ENCODE measurements around the gene RNF144B.

Gene RNF144B

GRCh38 chr6:18368277-18369105 is 18.7 kb upstream of the RNF144B start:
- H4K20me1 ChIP-seq (ENCODE audit: control insufficient read depth, insufficient read depth, low read depth, low read length): no peaks in the 10 kb centered on the region
- no peaks in the 10 kb centered on the region for H3K9me2 ChIP-seq (replicated peaks; ENCODE audit: control insufficient read depth, low read length)
- no peak overlapping the region for H3K4me2 ChIP-seq (ENCODE audit: low read length)
- H3F3A ChIP-seq (ENCODE audit: control insufficient read depth, insufficient read depth): 0 out of 2 replicates have a peak, but pooled peaks cover 4% of the 10 kb centered on the region
- H3K79me2 ChIP-seq (ENCODE audit: control insufficient read depth, low read length): no peaks in the 10 kb centered on the region
- H3K36me3 ChIP-seq (ENCODE audit: control insufficient read depth, low read length): peaks cover 2% of the 10 kb centered on the region; the same call in 1 of the 2 replicates
- H3K9me3 ChIP-seq (ENCODE audit: control insufficient read depth, insufficient read depth, low read length): peaks cover 9% of the 10 kb centered on the region; the same call in 1 of the 2 replicates
- no peak overlapping the region for H3K4me3 ChIP-seq (ENCODE audit: low read length)
- TF ChIP-seq EZH2phosphoT487 (IDR thresholded peaks at IDR 0.05; ENCODE audit: borderline replicate concordance, low read length): no peak
- no peak for TF ChIP-seq CTCF (IDR thresholded peaks at IDR 0.05; ENCODE audit: low read depth, low read length, poor library complexity, severe bottlenecking)
- no peak overlapping the region for H3K27ac ChIP-seq (ENCODE audit: low read depth, low read length)
- H3K4me1 ChIP-seq (ENCODE audit: control insufficient read depth, low read length): peaks cover 23% of the 10 kb centered on the region
- H3K27me3 ChIP-seq (ENCODE audit: control insufficient read depth, low read length): no peaks in the 10 kb centered on the region

GRCh38 chr6:18371010-18371409 is 16.1 kb upstream of the RNF144B start:
- H3K27ac ChIP-seq (ENCODE audit: low read depth, low read length): no peak overlapping the region
- peaks cover 17% of the 10 kb centered on the region for H3K4me1 ChIP-seq (ENCODE audit: control insufficient read depth, low read length)
- H3K4me3 ChIP-seq (ENCODE audit: low read length): no peak overlapping the region
- H3F3A ChIP-seq (ENCODE audit: control insufficient read depth, insufficient read depth): 0 out of 2 replicates have a peak, but pooled peaks cover 4% of the 10 kb centered on the region
- no peaks in the 10 kb centered on the region for H3K27me3 ChIP-seq (ENCODE audit: control insufficient read depth, low read length)
- H3K9me3 ChIP-seq (ENCODE audit: control insufficient read depth, insufficient read depth, low read length): peaks cover 2% of the 10 kb centered on the region; the same call in 1 of the 2 replicates
- H4K20me1 ChIP-seq (ENCODE audit: control insufficient read depth, insufficient read depth, low read depth, low read length): no peaks in the 10 kb centered on the region
- H3K79me2 ChIP-seq (ENCODE audit: control insufficient read depth, low read length): no peaks in the 10 kb centered on the region
- no peaks in the 10 kb centered on the region for H3K36me3 ChIP-seq (ENCODE audit: control insufficient read depth, low read length)
- H3K9me2 ChIP-seq (replicated peaks; ENCODE audit: control insufficient read depth, low read length): no peaks in the 10 kb centered on the region
- no peak overlapping the region for H3K4me2 ChIP-seq (ENCODE audit: low read length)
- TF ChIP-seq CTCF (IDR thresholded peaks at IDR 0.05; ENCODE audit: low read depth, low read length, poor library complexity, severe bottlenecking) (no peak), EZH2phosphoT487 (IDR thresholded peaks at IDR 0.05; ENCODE audit: borderline replicate concordance, low read length) (no peak)

GRCh38 chr6:18371656-18372055 is 15.5 kb upstream of the RNF144B start:
- H3K4me3 ChIP-seq (ENCODE audit: low read length): no peak overlapping the region
- H3K27me3 ChIP-seq (ENCODE audit: control insufficient read depth, low read length): no peaks in the 10 kb centered on the region
- no peak for TF ChIP-seq EZH2phosphoT487 (IDR thresholded peaks at IDR 0.05; ENCODE audit: borderline replicate concordance, low read length)
- TF ChIP-seq CTCF (IDR thresholded peaks at IDR 0.05; ENCODE audit: low read depth, low read length, poor library complexity, severe bottlenecking): no peak
- H3K9me3 ChIP-seq (ENCODE audit: control insufficient read depth, insufficient read depth, low read length): no peaks in the 10 kb centered on the region
- peaks cover 17% of the 10 kb centered on the region for H3K4me1 ChIP-seq (ENCODE audit: control insufficient read depth, low read length)
- 0 out of 2 replicates have a peak, but pooled peaks cover 4% of the 10 kb centered on the region for H3F3A ChIP-seq (ENCODE audit: control insufficient read depth, insufficient read depth)
- no peak overlapping the region for H3K27ac ChIP-seq (ENCODE audit: low read depth, low read length)
- H3K36me3 ChIP-seq (ENCODE audit: control insufficient read depth, low read length): no peaks in the 10 kb centered on the region
- H3K4me2 ChIP-seq (ENCODE audit: low read length): no peak overlapping the region
- H3K79me2 ChIP-seq (ENCODE audit: control insufficient read depth, low read length): no peaks in the 10 kb centered on the region
- H4K20me1 ChIP-seq (ENCODE audit: control insufficient read depth, insufficient read depth, low read depth, low read length): no peaks in the 10 kb centered on the region
- H3K9me2 ChIP-seq (replicated peaks; ENCODE audit: control insufficient read depth, low read length): no peaks in the 10 kb centered on the region
